Amygdala (tissue), 56 donors: Measurements from ENCODE around the gene RRP12.
A peak's percentile ranks its signal among the peaks of the same experiment; 100 is the strongest.

Source experiments
- DNase-seq, 56 donors: peaks; one replicate each; lab custom pipeline; 2025; lab: John Stamatoyannopoulos, UW

The RRP12 gene

GRCh38 chr10:97341416-97341815 is 59.7 kb downstream of the RRP12 start:
- DNase-seq: no peak

GRCh38 chr10:97338041-97338440 is 63.1 kb downstream of the RRP12 start:
- DNase-seq: peak in 4 of 56 donors; percentile 6 to 36 (median 8)

- peak in 3 of 56 donors; percentile 3 to 20 (median 6) for DNase-seq
Measured at GRCh38 chr10:97336942-97337831, 64.0 kb downstream of the RRP12 start.

- no peak for DNase-seq
Measured at GRCh38 chr10:97336446-97336845, 64.7 kb downstream of the RRP12 start.

GRCh38 chr10:97336006-97336405 is 65.1 kb downstream of the RRP12 start:
- DNase-seq: no peak

DNA sequence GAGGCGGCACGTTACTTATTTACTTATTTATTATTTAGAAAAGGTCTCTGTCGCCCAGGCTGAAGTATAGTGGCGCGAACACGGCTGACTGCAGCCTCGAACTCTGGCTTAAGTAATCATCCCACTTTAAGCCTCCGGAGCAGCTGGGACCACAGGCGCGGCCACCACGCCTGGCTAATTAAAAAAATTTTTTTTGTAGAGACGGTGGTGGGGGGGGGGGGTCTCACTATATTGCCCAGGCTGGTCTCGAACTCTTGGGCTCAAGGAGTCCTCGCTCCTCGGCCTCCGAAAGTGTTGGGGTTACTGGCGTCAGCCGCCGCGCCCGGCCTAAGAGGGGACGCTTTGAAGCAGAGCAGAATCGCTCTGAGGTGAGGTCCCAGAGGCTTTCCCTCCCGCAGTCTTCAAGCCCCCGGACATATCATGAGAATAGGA is 65.9 kb downstream of the RRP12 start:
- DNase-seq: no peak

- DNase-seq: peak; percentile 46 to 98 (median 88)
Measured at GRCh38 chr10:97334370-97335175, 66.6 kb downstream of the RRP12 start, which contains the start of gene FRAT2. Gene FRAT2 (minus strand): TSS chr10:97334729. CDS start chr10:97334572, 157 bp downstream.

DNA sequence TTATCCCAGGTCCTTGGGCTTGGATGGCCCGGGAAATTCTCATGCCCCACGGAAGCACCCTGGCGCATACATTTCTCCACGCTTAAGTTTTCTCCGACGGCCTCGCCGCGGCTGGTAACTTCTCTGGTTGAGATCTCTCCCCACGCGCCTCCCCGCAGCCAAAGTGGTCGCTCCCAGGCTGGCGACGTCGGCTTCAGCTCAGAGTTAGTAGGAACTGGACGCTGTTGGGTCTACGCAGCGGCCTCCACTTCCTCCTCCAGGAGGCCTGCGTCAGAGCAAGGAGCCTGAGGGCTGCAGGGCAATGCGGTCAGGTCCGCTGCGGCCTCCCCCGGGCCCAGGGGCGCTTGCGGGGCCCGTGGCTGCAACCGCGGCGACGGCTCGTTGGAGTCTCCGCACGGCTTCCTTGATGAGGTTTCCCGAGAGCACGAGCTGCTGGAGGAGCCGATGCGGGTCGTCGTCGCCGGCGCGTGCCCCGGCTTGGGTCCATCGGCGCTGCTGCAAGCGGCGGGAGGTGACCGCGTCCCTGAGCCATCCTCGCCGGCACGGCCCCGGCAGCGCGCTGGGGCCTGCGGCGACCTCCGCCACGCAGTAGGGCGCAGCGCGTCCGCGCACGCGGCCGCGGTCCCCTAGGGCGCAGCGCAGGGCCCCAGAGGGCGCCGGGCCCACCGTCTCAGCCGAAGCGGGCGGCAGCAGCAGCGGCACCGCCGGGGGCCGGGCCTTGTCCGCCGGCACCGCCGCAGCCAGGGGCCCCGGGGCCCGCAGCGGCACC is 67.4 kb downstream of the RRP12 start:
- peak in 16 of 56 donors; percentile 6 to 55 (median 30) for DNase-seq

DNA sequence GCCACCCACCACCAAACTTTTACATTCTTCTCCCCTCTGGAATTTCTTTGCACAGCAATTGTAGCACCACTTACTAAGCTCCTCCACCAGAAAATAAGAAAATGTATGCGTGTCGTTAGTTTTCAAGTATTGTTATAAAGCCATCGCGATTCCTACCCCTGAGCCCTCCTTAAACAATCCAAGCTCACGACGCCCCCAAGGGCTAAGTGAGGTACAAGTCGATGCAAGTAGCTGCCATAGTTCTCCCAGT is 67.9 kb downstream of the RRP12 start:
- DNase-seq: peak in 2 of 56 donors; percentile 49 to 55

DNA sequence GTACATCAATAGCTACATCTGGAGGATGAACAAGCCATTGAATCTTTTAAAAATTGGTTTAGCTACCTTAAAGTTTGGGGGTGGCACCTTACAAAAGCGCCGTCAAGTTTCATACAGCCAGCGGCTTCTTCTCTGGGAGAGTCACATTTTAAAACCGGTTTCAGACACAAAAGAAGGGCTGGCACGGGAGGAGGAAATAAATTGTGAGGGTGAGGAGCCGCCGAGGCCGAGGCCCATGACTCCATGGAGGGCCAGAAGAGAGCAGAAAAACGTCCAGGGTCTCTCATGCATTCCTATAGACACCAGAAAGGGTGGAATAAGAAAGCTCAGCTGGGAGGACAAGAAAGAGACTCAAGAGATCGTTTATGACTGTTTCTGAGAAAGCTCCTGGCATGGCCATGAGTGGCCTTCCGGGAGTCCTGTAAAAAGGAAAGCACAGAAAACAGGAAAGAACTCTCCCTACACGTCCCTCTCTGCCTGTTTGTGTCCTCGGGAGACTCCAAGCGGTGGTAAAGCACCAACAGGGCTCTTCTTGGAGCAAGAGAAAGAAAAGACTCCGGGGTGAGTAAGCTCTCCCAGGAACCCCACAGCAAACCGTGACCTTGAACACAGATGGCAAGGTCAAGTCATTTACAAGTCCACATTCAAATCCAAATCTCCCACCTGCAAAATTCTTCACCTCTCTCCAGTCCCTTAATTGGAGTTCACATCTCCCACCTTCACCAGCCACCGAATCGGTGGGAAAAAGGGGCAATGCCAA is 68.4 kb downstream of the RRP12 start:
- peak in 41 of 56 donors; percentile 9 to 71 (median 38) for DNase-seq

DNA sequence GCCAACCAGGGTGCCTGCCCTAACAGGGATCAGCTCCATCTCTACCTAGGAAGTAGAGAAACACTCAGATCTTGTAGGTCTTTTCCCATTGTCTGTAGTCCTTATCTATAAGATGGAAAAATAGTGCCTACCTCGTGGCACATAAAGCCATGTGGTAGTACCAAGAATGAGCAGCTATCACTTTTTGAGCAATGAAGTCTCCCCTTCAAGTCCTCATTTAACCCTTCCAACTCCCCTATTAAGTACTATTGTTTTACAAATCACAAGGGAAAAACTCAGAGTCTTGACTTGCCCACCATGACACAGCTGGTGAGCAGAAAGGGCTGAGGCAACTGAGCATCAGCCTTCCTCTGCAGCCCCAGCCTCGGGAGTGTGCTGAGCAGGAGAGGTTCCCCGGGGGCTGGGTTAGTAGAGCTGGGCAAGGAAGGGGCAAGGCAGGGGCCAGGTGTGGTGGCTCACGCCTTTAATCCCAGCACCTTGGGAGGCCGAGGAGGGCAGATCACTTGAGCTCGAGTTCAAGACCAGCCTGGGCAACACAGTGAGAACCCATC is 69.9 kb downstream of the RRP12 start:
- DNase-seq: no peak

DNA sequence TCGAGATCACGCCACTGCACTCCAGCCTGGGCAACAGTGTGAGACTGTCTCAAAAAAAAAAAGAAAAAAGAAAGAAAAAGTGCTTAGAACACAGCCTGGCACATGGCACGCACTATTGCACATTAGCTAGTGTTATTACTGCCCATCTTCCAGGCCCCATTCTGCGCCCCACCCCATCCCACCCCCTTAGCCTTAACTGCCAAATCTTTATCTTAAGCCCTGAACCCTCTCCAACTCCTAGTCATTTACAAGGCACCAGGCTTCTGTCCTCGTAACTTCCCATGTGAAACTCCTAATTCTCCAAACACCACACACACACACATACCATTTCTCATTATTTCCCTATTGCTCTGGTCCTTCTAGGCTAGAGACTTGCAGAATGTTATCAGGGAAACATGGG is 71.4 kb downstream of the RRP12 start:
- no peak for DNase-seq

- DNase-seq: no peak
Measured at GRCh38 chr10:97328646-97329453, 72.3 kb downstream of the RRP12 start.

DNA sequence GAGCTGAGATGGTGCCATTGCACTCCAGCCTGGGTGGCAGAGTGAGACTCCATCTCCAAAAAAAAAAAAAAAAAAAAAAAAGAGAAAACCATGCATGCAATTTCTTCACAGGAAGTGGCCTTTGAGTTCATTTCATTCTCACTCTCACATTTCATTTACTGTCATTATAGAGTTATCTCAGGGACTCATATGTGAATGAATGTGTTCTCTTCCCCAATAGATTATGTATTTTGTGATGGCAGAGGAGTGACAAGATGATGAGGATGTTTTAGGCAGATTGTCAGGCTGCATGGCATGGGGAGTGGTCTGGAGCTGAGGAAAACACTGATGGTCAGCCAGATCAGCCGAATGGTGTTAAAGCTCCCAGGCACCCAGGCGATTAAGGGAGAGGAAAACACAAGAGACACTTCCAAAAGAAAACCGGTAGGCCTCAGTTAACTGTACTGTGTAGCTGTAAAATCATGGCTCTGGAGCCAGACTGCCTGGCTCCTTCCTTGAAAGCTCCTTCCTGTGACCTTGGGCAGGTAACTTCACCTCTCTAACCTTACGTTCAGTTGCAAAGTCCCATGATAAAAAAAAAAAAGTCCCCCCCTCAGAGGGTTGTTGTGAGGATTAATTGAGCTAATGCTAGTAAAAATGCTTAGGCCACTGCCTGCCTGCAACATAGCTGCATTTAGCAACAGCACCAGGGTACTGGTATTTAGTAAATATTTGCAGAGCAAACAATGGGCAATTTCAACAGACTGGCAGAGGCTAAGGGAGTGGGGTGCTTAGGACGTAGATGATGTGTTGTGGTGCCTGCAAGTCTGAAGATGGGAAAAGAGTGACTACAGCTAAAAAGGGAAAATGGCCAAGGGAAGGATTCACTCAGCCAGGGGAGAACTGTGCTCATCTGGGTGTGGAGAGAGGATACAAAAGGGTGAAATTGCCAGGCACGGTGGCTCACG is 73.5 kb downstream of the RRP12 start:
- no peak for DNase-seq

DNA sequence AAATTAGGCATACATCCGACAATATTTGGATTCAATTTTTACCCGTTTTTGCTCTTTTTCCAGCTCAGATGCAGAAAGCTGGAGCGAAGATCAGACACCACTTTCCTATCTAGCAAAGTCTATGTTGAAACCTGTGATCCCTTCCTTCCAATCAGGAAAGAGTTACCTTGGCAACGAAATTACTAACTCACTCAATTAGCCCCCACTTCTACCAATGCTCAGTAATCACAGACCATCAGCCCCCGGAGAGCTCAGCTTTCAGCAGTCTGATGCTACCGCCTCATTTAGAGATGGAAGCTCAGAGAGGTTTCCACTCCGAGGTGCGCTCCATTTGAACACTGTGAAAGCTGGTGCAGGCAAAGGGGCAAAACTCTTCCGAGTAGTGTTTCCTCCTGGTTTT is 75.4 kb downstream of the RRP12 start:
- DNase-seq: peak in 14 of 56 donors; percentile 4 to 40 (median 15)

- DNase-seq: no peak
Measured at GRCh38 chr10:97323501-97323900, 77.6 kb downstream of the RRP12 start.

GRCh38 chr10:97321804-97322190 is 79.3 kb downstream of the RRP12 start:
- peak in 23 of 56 donors; percentile 7 to 64 (median 23) for DNase-seq
